Liver (tissue), 9 donors: ENCODE results near the gene COPS9. TPM values are rescaled to one million over a fixed set of nuclear protein-coding genes. Genes with fewer than 3 reads are reported as not detected.

Source experiments
- DNase-seq: peaks from one replicate; pipeline ENCODE4 v3.0.0-alpha.2; 2017; ENCODE audit warnings: low spot score
- H3K27ac ChIP-seq, 2 donors: one replicate each; pipeline ENCODE4 v1.7.0; 2013; ENCODE audit warnings: inconsistent platforms in 2 of 2, low read length in 2 of 2, control low read depth in 1 of 2, low read depth in 1 of 2, mild to moderate bottlenecking in 1 of 2
- H3K27me3 ChIP-seq, 4 donors: one replicate each; pipeline versions ENCODE4 v1.6.1 to v1.7.0; 2013; ENCODE audit warnings: low read length in 3 of 4, inconsistent platforms in 1 of 4, mild to moderate bottlenecking in 1 of 4, moderate library complexity in 1 of 4; ENCODE audit not compliant: control insufficient read depth in 4 of 4, insufficient read depth in 4 of 4
- H3K36me3 ChIP-seq, 4 donors: one replicate each; pipeline versions ENCODE4 v1.6.1 to v1.7.0; 2013; ENCODE audit warnings: low read length in 3 of 4, mild to moderate bottlenecking in 3 of 4, low read depth in 1 of 4, moderate library complexity in 1 of 4; ENCODE audit not compliant: control insufficient read depth in 4 of 4, insufficient read depth in 3 of 4
- H3K4me1 ChIP-seq, 4 donors: one replicate each; pipeline versions ENCODE4 v1.6.1 to v1.7.0; 2013; ENCODE audit warnings: low read length in 3 of 4, mild to moderate bottlenecking in 3 of 4, moderate library complexity in 1 of 4; ENCODE audit not compliant: control insufficient read depth in 4 of 4, insufficient read depth in 4 of 4
- H3K4me3 ChIP-seq, 3 donors: one replicate each; pipeline versions ENCODE4 v1.6.1 to v1.7.0; 2013; ENCODE audit warnings: low read length in 3 of 3, control low read depth in 1 of 3, low read depth in 1 of 3, mild to moderate bottlenecking in 1 of 3
- H3K9ac ChIP-seq, 2 donors: one replicate each; pipeline ENCODE4 v1.7.0; 2013; ENCODE audit warnings: low read length in 2 of 2, mild to moderate bottlenecking in 2 of 2, moderate library complexity in 2 of 2, control low read depth in 1 of 2, low read depth in 1 of 2
- H3K9me3 ChIP-seq, 4 donors: one replicate each; pipeline versions ENCODE4 v1.6.1 to v1.7.0; 2013; ENCODE audit warnings: low read length in 3 of 4; ENCODE audit not compliant: control insufficient read depth in 4 of 4
- CTCF ChIP-seq: fragments of 150-350 bp; IDR thresholded peaks from 2 replicates; pipeline ENCODE4 v1.5.1; 2017; ENCODE audit warnings: improper control_type of control experiment, low read depth, low read length; ENCODE audit not compliant: missing input control
- EGR1 ChIP-seq, 2 donors: IDR thresholded peaks; 2 replicates each; pipeline ENCODE4 v1.6.1; 2016 to 2018; ENCODE audit warnings: antibody characterized with exemption in 2 of 2, low read depth in 2 of 2
- FOXA1 ChIP-seq: IDR thresholded peaks from 2 replicates; pipeline ENCODE4 v1.6.1; 2016; ENCODE audit warnings: antibody characterized with exemption
- FOXA2 ChIP-seq: IDR thresholded peaks from 2 replicates; pipeline ENCODE4 v1.6.1; 2016; ENCODE audit warnings: antibody characterized with exemption
- GABPA ChIP-seq, 2 donors: IDR thresholded peaks in 1 of 2; conservative IDR thresholded peaks in 1 of 2; 2 replicates each; pipeline ENCODE4 v1.6.1; 2016; ENCODE audit warnings: antibody characterized with exemption in 2 of 2, mild to moderate bottlenecking in 1 of 2, moderate library complexity in 1 of 2
- HNF4A ChIP-seq, 2 donors: conservative IDR thresholded peaks; 2 replicates each; pipeline ENCODE4 v1.6.1; 2016; ENCODE audit warnings: antibody characterized with exemption in 2 of 2, mild to moderate bottlenecking in 2 of 2
- HNF4G ChIP-seq: IDR thresholded peaks from 2 replicates; pipeline ENCODE4 v1.6.1; 2016; ENCODE audit warnings: antibody characterized with exemption
- JUND ChIP-seq, 2 donors: IDR thresholded peaks; 2 replicates each; pipeline ENCODE4 v1.6.1; 2016; ENCODE audit warnings: antibody characterized with exemption in 2 of 2
- NR2F2 ChIP-seq: IDR thresholded peaks from 2 replicates; pipeline ENCODE4 v1.6.1; 2016; ENCODE audit warnings: antibody characterized with exemption
- RAD21 ChIP-seq, 2 donors: IDR thresholded peaks; 2 replicates each; pipeline ENCODE4 v1.6.1; 2016; ENCODE audit warnings: antibody characterized with exemption in 2 of 2, mild to moderate bottlenecking in 2 of 2
- REST ChIP-seq: IDR thresholded peaks from 2 replicates; pipeline ENCODE4 v1.6.1; 2016; ENCODE audit warnings: antibody characterized with exemption, mild to moderate bottlenecking
- RXRA ChIP-seq, 2 donors: IDR thresholded peaks; 2 replicates each; pipeline ENCODE4 v1.6.1; 2017 to 2018; ENCODE audit warnings: antibody characterized with exemption in 2 of 2, mild to moderate bottlenecking in 1 of 2
- SP1 ChIP-seq: IDR thresholded peaks from 2 replicates; pipeline ENCODE4 v1.6.1; 2018; ENCODE audit warnings: antibody characterized with exemption, mild to moderate bottlenecking
- TAF1 ChIP-seq: conservative IDR thresholded peaks from 2 replicates; pipeline ENCODE4 v1.6.1; 2016; ENCODE audit warnings: antibody characterized with exemption, mild to moderate bottlenecking
- YY1 ChIP-seq: IDR thresholded peaks from 2 replicates; pipeline ENCODE4 v1.6.1; 2016; ENCODE audit warnings: antibody characterized with exemption, mild to moderate bottlenecking
- ZBTB33 ChIP-seq: IDR thresholded peaks from 2 replicates; pipeline ENCODE4 v1.6.1; 2016; ENCODE audit warnings: antibody characterized with exemption
- WGBS: extraction: QIAGEN DNeasy Blood & Tissue Kit; methylation state at CpG from one replicate; pipeline ENCODE4 v1.1.7; 2013; 5-methylcytosine and 5-hydroxymethylcytosine counted together
- polyA plus RNA-seq, 2 donors: library from polyadenylated mRNA; stranded (reverse) in 1 of 2; unstranded in 1 of 2; fragments of 200-250 nt in 1 of 2; fragments of >200 nt in 1 of 2; fragmentation: Nextera tagmentation in 1 of 2; extraction: Ambion mirVana in 1 of 2; gene quantifications; one replicate each; pipeline versions ENCODE4 v1.2.1 to v1.2.3, GENCODE V29; 2013 to 2015
- total RNA-seq, 2 donors: library from RNA; depleted of rRNA; stranded (reverse); fragments of >200 nt; gene quantifications; one replicate each; pipeline ENCODE4 v1.2.3, GENCODE V29; 2014
- TF ChIP-seq, protein P1 (sequence below): IDR thresholded peaks from 2 replicates; pipeline ENCODE4 v1.6.1; 2016; ENCODE audit warnings: antibody characterized with exemption
- TF ChIP-seq, protein P2 (sequence below): IDR thresholded peaks from 2 replicates; pipeline ENCODE4 v1.6.1; 2016; ENCODE audit warnings: antibody characterized with exemption
- donor health status: healthy.
- donor health status: healthy.
- donor health status: healthy.
- donor health status: healthy.
- donor health status: healthy.

The COPS9 gene
- total and polyA plus RNA-seq, 4 donors, result 12.9 to 138 (median 79.6) TPM

DNA sequence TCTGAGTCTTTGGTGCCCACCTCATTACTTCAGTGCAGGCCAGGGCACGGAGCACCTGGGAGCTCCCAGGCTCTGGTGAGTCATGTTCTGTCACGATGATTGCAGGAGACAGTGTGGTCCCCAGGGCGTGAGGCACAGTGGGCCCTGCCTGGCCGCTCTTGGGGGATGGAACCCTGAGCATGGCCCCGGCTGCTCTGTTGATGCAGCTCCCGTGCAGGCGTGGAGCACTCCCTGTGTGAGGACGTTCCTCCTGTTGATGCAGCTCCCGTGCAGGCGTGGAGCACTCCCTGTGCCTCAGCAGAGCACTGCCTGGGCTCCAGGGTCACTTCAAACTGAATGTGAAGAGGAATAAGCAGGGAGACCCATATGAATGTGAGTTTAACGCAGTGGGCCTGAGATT, 30.1 kb downstream of the COPS9 start:
- no peak for DNase-seq
- Histone ChIP-seq H3K4me3 (no peak overlapping the region), H3K27ac (no peak overlapping the region), H3K27me3 (peaks cover 0 to 5% (median 0%) of the 10 kb centered on the region in 4 donors), H3K9ac (no peak overlapping the region), H3K9me3 (no peaks in the 10 kb centered on the region), H3K4me1 (no peaks in the 10 kb centered on the region), H3K36me3 (no peaks in the 10 kb centered on the region)
- TF ChIP-seq EGR1 (IDR thresholded peaks at IDR 0.05; ENCODE audit: low read depth in 2 of 2) (no peak), SP1 (no peak), NR2F2 (no peak), REST (no peak), TAF1 (no peak), ZBTB33 (no peak), HNF4G (no peak), HNF4A (conservative IDR thresholded peaks at IDR 0.05) (no peak), FOXA2 (no peak), JUND (IDR thresholded peaks at IDR 0.05) (no peak), FOXA1 (no peak), RXRA (IDR thresholded peaks at IDR 0.05) (no peak), CTCF (no peak), RAD21 (IDR thresholded peaks at IDR 0.05) (no peak), YY1 (no peak)
- TF ChIP-seq, protein P1, sequence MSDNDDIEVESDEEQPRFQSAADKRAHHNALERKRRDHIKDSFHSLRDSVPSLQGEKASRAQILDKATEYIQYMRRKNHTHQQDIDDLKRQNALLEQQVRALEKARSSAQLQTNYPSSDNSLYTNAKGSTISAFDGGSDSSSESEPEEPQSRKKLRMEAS, result no peak
- TF ChIP-seq, protein P2, sequence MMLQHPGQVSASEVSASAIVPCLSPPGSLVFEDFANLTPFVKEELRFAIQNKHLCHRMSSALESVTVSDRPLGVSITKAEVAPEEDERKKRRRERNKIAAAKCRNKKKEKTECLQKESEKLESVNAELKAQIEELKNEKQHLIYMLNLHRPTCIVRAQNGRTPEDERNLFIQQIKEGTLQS, result no peak
- 66% methylated on average over 11 of the region's 11 CpGs for WGBS

GRCh38 chr2:240103136-240103535, 33.0 kb downstream of the COPS9 start:
- H3K36me3 ChIP-seq, result no peaks in the 10 kb centered on the region
- no peak overlapping the region for H3K27ac ChIP-seq
- H3K4me1 ChIP-seq, result no peaks in the 10 kb centered on the region
- WGBS, result 75% methylated on average over 4 of the region's 4 CpGs
- H3K9me3 ChIP-seq, result no peaks in the 10 kb centered on the region
- H3K9ac ChIP-seq, result no peak overlapping the region
- peaks cover 0 to 8% (median 0%) of the 10 kb centered on the region in 4 donors for H3K27me3 ChIP-seq
- H3K4me3 ChIP-seq, result no peak overlapping the region
- DNase-seq, result no peak
- no peak for TF ChIP-seq ZBTB33
- TF ChIP-seq HNF4A (conservative IDR thresholded peaks at IDR 0.05), result no peak
- TF ChIP-seq CTCF, result no peak
- no peak for TF ChIP-seq NR2F2
- no peak for TF ChIP-seq FOXA1
- no peak for TF ChIP-seq GABPA (IDR thresholded peaks at IDR 0.05 in 1 of 2, conservative IDR thresholded peaks at IDR 0.05 in 1 of 2)
- no peak for TF ChIP-seq EGR1 (IDR thresholded peaks at IDR 0.05; ENCODE audit: low read depth in 2 of 2)
- no peak for TF ChIP-seq RAD21 (IDR thresholded peaks at IDR 0.05)
